ENCODE results near the gene OR8G5.
A peak's percentile ranks its signal among the peaks of the same experiment; 100 is the strongest.
"Not testable (repeated sequence)": the region's sequence is repeated elsewhere in the genome, so short reads cannot be mapped to it uniquely, and the experiment has no call there.

OR8G5 gene, protein sequence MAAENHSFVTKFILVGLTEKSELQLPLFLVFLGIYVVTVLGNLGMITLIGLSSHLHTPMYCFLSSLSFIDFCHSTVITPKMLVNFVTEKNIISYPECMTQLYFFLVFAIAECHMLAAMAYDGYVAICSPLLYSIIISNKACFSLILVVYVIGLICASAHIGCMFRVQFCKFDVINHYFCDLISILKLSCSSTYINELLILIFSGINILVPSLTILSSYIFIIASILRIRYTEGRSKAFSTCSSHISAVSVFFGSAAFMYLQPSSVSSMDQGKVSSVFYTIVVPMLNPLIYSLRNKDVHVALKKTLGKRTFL

DNA sequence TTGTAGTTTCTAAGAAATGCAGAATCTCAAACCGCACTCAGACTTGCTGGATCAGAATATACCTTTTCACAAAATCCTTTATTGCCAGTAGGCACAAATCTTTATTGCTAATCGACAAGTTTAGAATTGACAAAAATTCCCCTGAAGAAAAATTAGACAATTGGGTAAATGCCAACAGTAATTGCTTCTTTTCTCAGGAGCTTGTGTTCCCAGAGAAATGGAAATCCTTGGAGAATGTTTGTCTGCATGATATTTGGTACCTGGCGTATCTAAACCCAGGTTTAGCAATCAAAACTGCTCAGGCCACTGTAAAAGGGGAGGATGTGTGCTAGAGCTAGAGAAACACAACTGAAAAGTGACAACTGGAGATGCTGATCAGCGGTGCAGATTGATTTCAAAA lies at the start of gene OR8G5:
OR8G5 (plus strand) TSS at position 301 of the 400 bp plus-strand sequence. CDS start 8,556 bp downstream, outside the sequence.
- DNase-seq (ENCODE audit: low read depth, low spot score): no peak
- H3K27ac ChIP-seq: no peak within 1 kb of the TSS

DNA sequence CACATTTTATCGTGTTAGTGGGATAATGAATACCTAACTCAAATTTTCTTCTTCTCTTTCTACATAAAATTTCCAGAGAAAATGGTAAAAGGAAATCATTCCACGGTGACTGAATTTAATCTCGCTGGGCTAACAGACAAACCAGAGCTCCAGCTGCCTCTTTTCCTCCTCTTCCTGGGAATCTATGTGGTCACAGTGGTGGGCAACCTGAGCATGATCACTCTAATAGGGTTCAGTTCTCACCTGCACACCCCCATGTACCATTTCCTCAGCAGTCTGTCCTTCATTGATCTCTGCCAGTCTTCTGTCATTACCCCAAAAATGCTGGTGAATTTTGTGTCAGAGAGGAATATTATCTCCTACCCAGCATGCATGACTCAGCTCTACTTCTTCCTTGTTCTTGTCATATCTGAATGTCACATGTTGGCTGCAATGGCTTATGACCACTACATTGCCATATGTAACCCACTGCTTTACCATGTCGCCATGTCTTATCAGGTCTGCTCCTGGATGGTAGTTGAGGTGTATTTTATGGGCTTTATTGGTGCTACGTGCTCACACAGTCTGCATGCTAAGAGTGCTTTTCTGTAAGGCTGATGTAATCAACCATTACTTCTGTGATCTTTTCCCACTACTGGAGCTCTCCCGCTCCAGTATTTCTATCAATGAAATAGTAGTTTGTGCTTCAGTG lies 48.9 kb upstream of the OR8G5 start:
- H3K27ac ChIP-seq: no peak overlapping the region
- no peak for DNase-seq (ENCODE audit: low read depth, low spot score)

DNA sequence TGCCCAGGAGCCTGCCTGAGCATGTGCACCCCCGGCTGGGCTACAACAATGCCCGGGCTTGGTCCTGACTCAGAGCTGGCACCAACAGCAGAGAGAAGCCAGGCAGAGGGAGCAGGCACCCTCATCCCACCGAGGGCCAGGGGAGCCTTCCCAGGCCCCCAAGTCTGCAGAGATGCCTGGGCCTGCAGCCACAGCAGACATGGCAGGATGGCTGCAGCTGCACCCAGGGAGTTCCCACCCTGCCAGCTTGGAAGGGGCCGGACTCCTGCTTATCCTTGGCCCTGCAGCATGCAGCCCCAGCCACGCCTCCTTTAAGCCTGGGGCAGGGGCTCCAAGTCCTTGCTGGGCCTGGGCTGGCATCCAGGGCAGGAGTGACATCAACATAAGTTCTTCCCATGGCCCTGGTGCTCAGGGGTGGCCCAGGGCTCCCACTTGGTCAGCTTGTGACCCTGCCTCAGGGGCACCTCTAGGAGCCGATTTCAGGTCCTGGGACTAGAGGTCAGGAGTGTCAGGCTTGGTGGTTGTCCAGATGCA lies 46.3 kb upstream of the OR8G5 start:
- no peak overlapping the region for H3K27ac ChIP-seq
- no peak for DNase-seq (ENCODE audit: low read depth, low spot score)

DNA sequence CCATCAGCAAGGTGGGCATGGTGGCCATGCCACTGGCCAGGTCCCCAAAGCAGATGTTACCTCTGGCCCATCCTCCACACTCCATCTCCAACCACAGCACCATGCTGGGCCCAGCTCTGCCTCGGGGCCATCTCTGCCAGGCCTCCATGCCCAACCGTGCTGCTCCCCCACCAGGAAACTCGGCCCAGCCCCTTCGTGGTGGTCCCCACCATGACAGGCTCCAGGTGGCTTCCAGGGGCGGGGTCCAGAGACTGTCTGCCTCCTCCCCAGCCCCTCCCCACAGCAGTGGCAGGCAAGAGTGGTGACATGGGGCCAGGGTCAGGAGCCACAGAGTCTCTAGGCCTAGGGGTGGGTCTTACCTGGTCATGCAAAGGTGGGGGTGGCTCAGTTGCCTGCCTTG lies 45.8 kb upstream of the OR8G5 start:
- H3K27ac ChIP-seq: no peak overlapping the region
- DNase-seq (ENCODE audit: low read depth, low spot score): no peak

DNA sequence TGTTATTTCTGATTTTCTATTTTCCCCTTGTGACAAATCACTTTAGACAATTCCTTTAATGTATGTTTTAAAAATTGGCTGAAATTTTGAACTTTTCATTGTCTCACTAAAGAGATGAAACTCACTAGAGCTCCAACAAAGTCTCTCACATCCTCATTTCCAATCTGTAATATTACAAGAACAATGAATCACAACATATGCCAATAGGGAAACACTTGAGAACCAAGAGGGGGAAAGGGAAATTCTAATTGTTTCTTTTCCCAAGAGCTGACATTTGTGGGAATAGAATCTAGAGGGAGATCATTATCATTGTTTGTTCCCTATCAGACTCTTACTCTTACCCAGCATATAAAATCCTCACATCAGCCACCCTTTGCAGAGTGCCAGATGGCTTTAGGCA lies 44.9 kb upstream of the OR8G5 start:
- DNase-seq (ENCODE audit: low read depth, low spot score): no peak
- no peak overlapping the region for H3K27ac ChIP-seq

DNA sequence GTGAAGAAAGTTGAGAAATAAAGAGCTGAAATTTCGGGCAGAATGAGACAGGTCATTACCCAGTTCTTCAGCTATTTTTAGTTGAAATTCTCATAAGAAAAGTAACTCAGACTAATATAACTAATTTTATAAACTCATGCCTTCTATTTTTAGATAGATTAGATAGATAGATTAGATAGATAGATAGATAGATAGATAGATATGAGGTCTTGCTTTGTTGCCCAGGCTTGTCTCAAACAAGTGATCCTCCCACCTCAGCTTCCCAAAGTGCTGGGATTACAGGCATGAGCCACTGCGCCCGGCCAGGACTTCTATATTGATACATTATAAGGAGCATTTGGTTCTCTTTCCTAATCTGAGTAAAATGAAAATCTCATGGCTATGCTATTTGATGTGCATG lies 42.1 kb upstream of the OR8G5 start:
- DNase-seq (ENCODE audit: low read depth, low spot score): no peak
- no peak overlapping the region for H3K27ac ChIP-seq

DNA sequence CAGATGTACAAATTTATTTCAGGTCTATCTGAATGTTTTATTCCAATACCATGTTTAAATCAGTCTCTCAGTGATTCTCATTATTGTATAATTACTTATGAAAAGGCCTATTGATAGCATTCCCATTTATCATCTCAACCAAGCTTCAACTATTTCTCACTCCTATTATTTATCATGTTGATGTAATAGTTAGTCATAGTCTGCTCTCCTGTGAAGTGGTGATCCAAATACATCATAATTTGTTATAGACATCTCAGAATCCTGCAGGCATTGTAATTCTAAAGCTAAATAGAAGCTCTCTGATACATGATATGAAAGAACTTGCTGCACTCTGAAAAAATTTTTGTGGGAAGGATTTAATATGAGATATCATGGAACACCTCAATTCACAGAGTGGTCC lies 37.0 kb upstream of the OR8G5 start:
- no peak for DNase-seq (ENCODE audit: low read depth, low spot score)
- H3K27ac ChIP-seq: no peak overlapping the region

DNA sequence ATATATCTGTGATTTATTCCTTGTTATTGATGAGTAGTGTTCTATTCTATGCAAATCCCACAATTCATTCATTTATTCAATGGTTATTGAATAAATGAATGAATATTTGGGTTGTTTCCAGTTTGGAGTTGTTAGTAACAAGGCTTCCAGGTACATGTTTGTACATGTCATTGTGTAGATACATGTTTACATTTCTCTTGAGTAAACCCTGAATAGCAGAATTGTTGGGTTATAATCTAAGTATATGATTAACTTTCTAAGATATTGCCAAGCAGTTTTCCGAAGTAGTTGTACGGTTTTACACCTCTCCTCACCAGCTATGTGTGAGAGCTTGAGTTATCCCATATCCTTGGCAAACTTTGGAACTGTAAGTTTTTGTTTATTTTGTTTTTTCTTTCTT lies 33.8 kb upstream of the OR8G5 start:
- no peak overlapping the region for H3K27ac ChIP-seq
- DNase-seq (ENCODE audit: low read depth, low spot score): peak; percentile 18

DNA sequence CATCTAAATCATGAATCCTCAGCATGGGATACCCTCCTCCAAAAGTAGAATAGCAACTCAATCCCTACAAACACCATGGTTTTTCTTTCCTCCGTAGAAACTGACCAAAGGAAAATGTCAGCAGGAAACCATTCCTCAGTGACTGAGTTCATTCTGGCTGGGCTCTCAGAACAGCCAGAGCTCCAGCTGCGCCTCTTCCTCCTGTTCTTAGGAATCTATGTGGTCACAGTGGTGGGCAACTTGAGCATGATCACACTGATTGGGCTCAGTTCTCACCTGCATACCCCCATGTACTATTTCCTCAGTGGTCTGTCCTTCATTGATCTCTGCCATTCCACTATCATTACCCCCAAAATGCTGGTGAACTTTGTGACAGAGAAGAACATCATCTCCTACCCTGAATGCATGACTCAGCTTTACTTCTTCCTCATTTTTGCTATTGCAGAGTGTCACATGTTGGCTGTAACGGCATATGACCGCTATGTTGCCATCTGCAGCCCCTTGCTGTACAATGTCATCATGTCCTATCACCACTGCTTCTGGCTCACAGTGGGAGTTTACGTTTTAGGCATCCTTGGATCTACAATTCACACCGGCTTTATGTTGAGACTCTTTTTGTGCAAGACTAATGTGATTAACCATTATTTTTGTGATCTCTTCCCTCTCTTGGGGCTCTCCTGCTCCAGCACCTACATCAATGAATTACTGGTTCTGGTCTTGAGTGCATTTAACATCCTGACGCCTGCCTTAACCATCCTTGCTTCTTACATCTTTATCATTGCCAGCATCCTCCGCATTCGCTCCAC lies 31.4 kb upstream of the OR8G5 start:
- H3K27ac ChIP-seq; DNase-seq (ENCODE audit: low read depth, low spot score): not testable (repeated sequence)

DNA sequence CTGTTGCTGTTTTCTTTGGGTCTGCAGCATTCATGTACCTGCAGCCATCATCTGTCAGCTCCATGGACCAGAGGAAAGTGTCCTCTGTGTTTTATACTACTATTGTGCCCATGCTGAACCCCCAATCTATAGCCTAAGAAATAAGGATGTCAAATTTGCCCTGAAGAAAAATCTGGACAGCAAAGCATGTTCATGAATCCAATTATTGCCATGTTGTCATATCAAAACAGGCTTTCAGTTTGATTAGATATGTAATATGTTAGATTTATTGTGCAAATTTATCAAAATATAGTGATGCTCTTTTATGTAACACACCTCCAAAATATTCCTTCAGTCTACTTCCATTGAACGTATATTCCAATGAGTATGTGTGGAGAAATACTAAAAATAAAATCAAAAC lies 30.7 kb upstream of the OR8G5 start:
- no peak for DNase-seq (ENCODE audit: low read depth, low spot score)
- H3K27ac ChIP-seq: no peak overlapping the region

DNA sequence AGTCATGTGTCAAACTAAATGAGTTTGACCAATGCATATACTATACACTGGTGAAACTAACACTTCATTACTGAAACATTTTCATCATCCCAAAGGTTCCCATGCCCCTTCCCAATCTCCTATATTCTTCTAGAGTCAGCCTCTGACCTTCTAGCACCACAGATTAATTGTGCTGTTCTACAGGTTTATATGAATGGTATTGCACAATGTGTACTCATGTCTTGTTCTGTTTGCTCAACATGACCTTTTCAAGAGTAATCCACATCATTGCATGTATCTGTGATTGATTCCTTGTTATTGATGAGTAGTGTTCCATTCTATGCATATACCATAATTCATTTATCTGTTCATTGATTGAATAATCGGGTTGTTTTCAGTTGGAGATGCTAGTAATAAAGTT lies 22.8 kb upstream of the OR8G5 start:
- DNase-seq (ENCODE audit: low read depth, low spot score): no peak
- H3K27ac ChIP-seq: no peak overlapping the region

DNA sequence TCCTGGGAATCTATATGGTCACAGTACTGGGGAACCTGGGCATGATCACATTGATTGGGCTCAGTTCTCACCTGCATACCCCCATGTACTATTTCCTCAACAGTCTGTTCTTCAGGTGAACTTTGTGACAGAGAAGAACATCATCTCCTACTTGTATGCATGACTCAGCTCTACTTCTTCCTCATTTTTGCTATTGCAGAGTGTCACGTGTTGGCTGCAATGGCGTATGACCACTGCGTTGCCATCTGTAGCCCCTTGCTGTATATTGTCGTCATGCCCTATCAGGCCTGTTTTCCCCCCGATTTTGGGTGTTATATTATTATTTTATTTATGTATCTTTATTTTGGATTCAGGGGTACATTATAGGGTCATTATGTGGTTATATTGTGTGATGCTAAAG lies 17.7 kb upstream of the OR8G5 start:
- H3K27ac ChIP-seq: no peak overlapping the region
- DNase-seq (ENCODE audit: low read depth, low spot score): no peak

DNA sequence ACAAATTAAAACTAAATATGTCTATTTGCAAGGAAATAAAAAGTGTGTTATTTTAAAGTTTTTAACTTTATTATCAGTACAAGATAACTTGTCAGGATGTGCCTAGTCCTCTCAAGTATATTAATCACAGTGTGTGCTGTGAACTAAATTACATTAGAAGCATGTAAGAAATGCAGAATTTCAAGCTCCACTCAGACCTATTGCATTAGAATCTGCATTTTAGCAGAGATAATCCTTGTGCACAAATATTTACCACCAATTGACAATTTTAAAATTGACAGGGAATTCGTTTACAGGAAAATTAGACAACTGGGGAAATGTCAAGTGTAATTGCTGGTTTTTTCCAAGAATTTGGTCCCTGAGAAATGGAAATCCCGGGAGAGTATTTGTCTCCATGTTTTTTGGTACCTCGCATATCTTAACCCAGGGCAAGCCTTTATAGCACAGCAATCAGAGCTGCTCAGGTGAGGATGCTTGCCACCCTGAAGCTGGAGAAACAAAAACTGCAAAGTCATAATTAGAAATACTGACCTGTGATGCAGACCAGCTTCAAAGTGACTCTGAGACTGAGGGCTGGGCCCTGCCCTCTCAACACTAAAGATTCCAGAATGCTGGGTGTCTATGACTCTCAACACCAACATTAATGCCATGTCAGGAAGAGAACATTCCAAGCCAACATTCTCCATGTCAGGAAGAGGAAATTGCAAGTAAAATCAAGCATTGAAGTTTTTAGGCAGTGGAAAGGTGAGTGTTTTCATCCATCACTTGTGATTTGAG lies 15.4 kb upstream of the OR8G5 start, which contains the start of gene OR8G1:
OR8G1 (plus strand) TSS at position 475 of the 777 bp plus-strand sequence. CDS start 8,581 bp downstream, outside the sequence.
- DNase-seq (ENCODE audit: low read depth, low spot score): no peak
- no peak within 1 kb of the TSS for H3K27ac ChIP-seq

DNA sequence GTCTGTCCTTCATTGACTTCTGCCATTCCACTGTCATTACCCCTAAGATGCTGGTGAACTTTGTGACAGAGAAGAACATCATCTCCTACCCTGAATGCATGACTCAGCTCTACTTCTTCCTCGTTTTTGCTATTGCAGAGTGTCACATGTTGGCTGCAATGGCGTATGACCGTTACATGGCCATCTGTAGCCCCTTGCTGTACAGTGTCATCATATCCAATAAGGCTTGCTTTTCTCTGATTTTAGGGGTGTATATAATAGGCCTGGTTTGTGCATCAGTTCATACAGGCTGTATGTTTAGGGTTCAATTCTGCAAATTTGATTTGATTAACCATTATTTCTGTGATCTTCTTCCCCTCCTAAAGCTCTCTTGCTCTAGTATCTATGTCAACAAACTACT lies 6.3 kb upstream of the OR8G5 start:
- DNase-seq (ENCODE audit: low read depth, low spot score); H3K27ac ChIP-seq: not testable (repeated sequence)

DNA sequence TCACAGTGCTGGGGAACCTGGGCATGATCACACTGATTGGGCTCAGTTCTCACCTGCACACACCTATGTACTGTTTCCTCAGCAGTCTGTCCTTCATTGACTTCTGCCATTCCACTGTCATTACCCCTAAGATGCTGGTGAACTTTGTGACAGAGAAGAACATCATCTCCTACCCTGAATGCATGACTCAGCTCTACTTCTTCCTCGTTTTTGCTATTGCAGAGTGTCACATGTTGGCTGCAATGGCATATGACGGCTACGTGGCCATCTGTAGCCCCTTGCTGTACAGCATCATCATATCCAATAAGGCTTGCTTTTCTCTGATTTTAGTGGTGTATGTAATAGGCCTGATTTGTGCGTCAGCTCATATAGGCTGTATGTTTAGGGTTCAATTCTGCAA lies 8.9 kb downstream of the OR8G5 start:
- not testable (repeated sequence) for DNase-seq (ENCODE audit: low read depth, low spot score); H3K27ac ChIP-seq

DNA sequence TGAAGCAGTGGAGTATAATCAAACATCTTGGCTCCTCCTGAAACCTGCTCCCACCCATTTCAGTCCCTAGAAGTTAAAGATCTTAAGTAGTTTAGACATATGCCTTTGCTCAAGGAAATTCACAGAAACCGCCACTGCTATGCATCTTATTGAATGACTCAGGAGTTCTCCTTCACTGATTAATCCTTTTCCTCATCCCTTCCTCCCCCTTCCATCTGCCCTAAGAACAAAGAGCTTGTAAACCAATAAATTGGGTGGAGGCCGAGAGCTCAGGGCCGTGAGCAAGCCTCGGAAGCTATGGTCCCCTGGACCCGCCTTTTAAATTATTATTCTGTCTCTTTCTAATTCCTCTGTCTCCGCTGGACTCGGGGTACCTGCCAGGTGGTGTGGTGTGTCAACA lies 14.7 kb downstream of the OR8G5 start:
- DNase-seq (ENCODE audit: low read depth, low spot score): peak; percentile 6
- H3K27ac ChIP-seq: not testable (repeated sequence)

DNA sequence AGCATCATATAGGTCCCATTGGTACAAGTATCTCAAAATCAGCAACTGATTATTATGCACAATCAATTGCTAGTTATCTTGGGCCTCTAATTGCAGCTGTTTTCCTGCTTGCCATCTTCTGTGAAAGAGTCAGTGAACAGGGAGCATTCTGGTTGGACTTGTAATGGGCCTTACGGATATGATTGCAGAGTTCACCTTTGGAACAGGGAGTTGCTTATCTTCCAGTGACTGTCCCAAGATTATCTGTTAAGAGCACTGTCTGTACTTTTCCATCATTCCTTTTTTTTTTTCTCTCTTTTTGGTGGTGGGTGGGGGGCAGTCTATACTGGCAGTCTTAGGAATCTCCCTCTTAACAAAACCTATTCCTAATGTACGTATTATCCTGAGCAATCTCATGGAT lies 17.8 kb downstream of the OR8G5 start:
- H3K27ac ChIP-seq: no peak overlapping the region
- DNase-seq (ENCODE audit: low read depth, low spot score): no peak

DNA sequence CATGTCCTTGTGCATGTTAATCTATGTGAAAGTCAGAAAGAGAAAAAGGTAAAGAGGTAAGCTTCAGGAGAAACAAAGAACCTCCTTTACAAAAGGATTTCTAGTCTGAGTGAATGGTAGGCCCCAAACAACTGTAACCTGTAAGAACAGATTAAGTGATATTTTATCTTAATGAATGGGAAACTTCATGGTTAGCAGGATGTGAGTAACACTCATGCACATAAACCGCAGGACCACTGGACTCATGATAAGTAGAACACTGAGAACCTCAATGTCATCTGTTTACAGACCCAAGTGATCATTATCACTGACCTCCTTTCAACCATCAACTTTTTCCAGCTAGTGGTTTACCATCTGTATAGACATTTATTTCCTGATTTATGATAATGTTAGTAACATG lies 19.9 kb downstream of the OR8G5 start:
- H3K27ac ChIP-seq: no peak overlapping the region
- peak; percentile 8 for DNase-seq (ENCODE audit: low read depth, low spot score)

DNA sequence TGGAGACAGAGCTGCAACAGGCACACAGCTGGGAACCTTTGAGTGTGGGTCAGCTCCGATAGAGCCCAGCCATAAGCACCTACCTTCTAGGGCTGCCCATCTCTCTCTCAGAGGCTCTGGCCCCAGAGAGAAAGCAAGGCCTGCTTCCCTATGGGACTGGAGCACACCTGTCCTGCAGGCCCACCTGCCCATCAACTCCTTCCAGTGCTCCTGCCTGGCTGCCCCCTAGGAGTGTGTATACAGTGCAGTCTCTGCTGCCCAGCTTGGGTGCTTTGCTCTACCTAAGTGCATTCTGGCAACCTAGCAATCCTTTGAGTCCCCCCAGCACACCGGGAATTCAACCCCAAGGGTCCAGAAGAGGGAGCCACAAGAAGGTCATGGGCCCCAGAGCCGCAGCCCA lies 21.0 kb downstream of the OR8G5 start:
- H3K27ac ChIP-seq: no peak overlapping the region
- no peak for DNase-seq (ENCODE audit: low read depth, low spot score)

DNA sequence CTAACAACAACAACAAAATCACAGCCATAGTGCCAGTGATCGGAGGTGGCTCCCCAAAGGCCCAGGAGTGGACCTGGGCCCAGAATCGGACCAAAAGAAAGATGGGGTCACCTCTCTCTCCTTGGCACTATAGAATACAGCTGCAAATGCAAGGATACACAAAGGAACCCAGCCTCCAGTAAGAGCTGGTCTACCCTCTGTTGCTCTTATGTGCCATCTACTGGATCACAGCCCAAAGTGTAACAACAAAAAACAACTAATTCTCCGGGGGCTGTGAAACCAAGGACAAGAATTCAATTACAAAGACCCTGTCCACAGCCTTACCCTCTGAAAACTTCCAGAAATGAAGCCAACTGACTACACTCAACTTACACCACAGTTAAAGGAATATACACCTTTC lies 21.6 kb downstream of the OR8G5 start:
- H3K27ac ChIP-seq: no peak overlapping the region
- no peak for DNase-seq (ENCODE audit: low read depth, low spot score)

Data from epithelial cell of prostate (primary cell).